ENCODE data around the gene EIF4E2. TPM values are rescaled to one million over a fixed set of nuclear protein-coding genes. Genes with fewer than 3 reads are reported as not detected.

EIF4E2 gene
- total and polyA plus RNA-seq, 10 donors: 29.3 to 61.1 (median 45.5) TPM

DNA sequence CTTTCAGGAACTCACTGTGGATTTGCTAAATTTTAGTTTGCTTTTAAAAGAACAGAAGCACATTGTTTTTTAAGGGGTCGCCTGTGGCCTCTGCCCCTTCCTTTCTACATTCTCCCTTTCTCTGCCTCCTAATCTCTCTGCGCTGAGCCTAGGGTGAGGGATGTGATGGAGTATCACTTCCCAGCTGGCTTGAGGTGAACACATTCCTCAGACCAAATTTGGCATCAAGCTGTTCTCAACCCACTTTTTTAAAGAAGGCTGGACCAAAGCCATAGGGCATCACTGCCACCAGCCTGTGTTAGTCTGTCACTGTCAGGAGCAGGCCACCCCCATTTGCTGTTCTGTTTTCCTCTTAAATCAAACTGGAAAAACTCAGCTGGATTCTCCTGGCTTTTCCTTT is 27.4 kb downstream of the EIF4E2 start:
- intact Hi-C loops (cut with DNase I; ENCODE audit: low total_unique reads): no loop called here
- H3K4me3 ChIP-seq: no peak overlapping the region
- TF ChIP-seq, protein P1, sequence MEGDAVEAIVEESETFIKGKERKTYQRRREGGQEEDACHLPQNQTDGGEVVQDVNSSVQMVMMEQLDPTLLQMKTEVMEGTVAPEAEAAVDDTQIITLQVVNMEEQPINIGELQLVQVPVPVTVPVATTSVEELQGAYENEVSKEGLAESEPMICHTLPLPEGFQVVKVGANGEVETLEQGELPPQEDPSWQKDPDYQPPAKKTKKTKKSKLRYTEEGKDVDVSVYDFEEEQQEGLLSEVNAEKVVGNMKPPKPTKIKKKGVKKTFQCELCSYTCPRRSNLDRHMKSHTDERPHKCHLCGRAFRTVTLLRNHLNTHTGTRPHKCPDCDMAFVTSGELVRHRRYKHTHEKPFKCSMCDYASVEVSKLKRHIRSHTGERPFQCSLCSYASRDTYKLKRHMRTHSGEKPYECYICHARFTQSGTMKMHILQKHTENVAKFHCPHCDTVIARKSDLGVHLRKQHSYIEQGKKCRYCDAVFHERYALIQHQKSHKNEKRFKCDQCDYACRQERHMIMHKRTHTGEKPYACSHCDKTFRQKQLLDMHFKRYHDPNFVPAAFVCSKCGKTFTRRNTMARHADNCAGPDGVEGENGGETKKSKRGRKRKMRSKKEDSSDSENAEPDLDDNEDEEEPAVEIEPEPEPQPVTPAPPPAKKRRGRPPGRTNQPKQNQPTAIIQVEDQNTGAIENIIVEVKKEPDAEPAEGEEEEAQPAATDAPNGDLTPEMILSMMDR (IDR thresholded peaks at IDR 0.05 in 8 of 11, conservative IDR thresholded peaks at IDR 0.05 in 3 of 11): no peak
- TF ChIP-seq POLR2A (IDR thresholded peaks at IDR 0.05): no peak
- no peak for TF ChIP-seq POLR2AphosphoS5 (IDR thresholded peaks at IDR 0.05)

DNA sequence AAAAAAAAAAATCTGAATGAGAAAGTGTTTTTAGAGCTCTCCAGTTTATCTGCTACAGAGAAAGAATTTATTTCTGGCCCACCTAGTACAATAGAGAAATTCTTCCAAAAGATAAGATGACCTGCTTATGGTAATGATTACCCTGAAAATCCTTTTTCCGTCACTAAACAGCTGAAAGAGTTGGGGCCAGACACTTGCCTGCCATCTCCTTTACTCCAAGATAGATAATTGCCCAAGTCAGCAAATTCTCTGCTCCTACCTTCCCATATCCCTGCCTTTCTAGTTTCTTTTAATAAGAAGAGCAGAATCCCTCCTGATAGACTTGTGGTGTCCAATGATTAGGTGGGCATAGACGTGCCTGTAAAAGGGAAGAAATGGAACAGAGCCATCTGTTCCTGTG is 28.1 kb downstream of the EIF4E2 start:
- H3K9me3 ChIP-seq: no peaks in the 10 kb centered on the region
- TF ChIP-seq, protein P1 (IDR thresholded peaks at IDR 0.05 in 8 of 11, conservative IDR thresholded peaks at IDR 0.05 in 3 of 11): no peak
- TF ChIP-seq POLR2AphosphoS5 (IDR thresholded peaks at IDR 0.05): no peak
- TF ChIP-seq POLR2A (IDR thresholded peaks at IDR 0.05): no peak
- WGBS, 5 donors: 93 to 98% (median 96%) methylated on average over 2 of the region's 2 CpGs
- intact Hi-C loops (cut with DNase I; ENCODE audit: low total_unique reads): no loop called here
- no peaks in the 10 kb centered on the region for H3K27me3 ChIP-seq (replicated peaks in 1 of 7)
- no peaks in the 10 kb centered on the region for H3K4me1 ChIP-seq
- H3K4me3 ChIP-seq: no peak overlapping the region
- no peak for DNase-seq
- H3K27ac ChIP-seq: no peak overlapping the region
- H3K36me3 ChIP-seq: peaks cover 0 to 95% (median 39%) of the 10 kb centered on the region in 6 donors

More for the DNA sequence above, 27.4 kb downstream of the EIF4E2 start:
- Histone ChIP-seq H3K27me3 (replicated peaks in 1 of 7) (no peaks in the 10 kb centered on the region), H3K4me1 (no peaks in the 10 kb centered on the region), H3K9me3 (no peaks in the 10 kb centered on the region), H3K36me3 (peaks cover 0 to 95% (median 41%) of the 10 kb centered on the region in 6 donors), H3K27ac (no peak overlapping the region)
- 87 to 100% (median 93%) methylated on average over 2 of the region's 2 CpGs for WGBS, 5 donors
- no peak for DNase-seq

DNA sequence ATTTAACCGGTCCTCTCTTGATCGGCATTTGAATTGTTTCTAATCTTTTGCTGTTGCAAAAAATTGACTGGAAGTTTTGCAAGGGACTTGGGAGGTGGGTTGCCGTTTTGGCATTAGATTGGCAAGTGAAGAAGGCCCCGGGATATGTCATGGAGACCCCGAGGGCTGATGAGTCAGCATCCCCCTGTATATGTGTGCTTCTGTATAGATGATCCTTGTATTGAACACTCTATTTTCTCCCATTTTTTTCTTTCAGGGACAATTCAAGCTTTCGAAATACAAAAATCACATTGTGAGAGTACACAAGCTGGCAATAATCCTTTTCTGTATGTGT is 30.1 kb downstream of the EIF4E2 start:
- WGBS, 5 donors: 84 to 96% (median 90%) methylated on average over 6 of the region's 6 CpGs
- TF ChIP-seq POLR2AphosphoS5 (IDR thresholded peaks at IDR 0.05) (no peak), POLR2A (IDR thresholded peaks at IDR 0.05) (no peak)
- TF ChIP-seq, protein P1 (IDR thresholded peaks at IDR 0.05 in 8 of 11, conservative IDR thresholded peaks at IDR 0.05 in 3 of 11): no peak

DNA sequence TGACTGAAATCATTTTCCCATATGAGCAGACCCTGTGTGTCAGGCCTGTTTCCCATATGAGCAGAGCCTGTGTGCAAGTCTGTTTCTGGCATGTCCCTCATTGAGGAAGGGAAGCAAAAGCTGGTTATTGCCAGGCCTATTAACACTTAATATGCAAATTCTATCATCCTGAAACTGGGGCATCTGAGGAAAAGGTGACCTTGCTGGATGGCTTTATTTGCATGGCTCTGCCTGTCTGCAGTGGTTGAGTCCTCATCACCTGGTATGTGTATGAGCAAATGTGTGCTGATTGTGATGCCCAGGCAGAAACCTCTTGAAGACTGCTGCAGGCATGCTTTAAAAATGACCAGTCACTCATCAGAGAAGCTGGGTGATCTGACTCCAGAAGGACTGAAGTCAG is 31.2 kb downstream of the EIF4E2 start:
- DNase-seq: no peak
- no peak overlapping the region for H3K27ac ChIP-seq
- no peak for TF ChIP-seq POLR2AphosphoS5 (IDR thresholded peaks at IDR 0.05)
- no peak for TF ChIP-seq POLR2A (IDR thresholded peaks at IDR 0.05)
- TF ChIP-seq, protein P1 (IDR thresholded peaks at IDR 0.05 in 8 of 11, conservative IDR thresholded peaks at IDR 0.05 in 3 of 11): no peak
- H3K4me1 ChIP-seq: no peaks in the 10 kb centered on the region
- peaks cover 0 to 5% (median 0%) of the 10 kb centered on the region in 8 donors for H3K9me3 ChIP-seq
- intact Hi-C loops (cut with DNase I; ENCODE audit: low total_unique reads): no loop called here
- no peaks in the 10 kb centered on the region for H3K27me3 ChIP-seq (replicated peaks in 1 of 7)
- peaks cover 0 to 77% (median 27%) of the 10 kb centered on the region in 6 donors for H3K36me3 ChIP-seq
- H3K4me3 ChIP-seq: no peak overlapping the region

More for the DNA sequence above, 30.1 kb downstream of the EIF4E2 start:
- peaks cover 0 to 5% (median 0%) of the 10 kb centered on the region in 8 donors for H3K9me3 ChIP-seq
- no peaks in the 10 kb centered on the region for H3K4me1 ChIP-seq
- intact Hi-C loops (cut with DNase I; ENCODE audit: low total_unique reads): no loop called here
- no peak overlapping the region for H3K4me3 ChIP-seq
- DNase-seq: no peak
- H3K27me3 ChIP-seq (replicated peaks in 1 of 7): no peaks in the 10 kb centered on the region
- H3K36me3 ChIP-seq: peaks cover 0 to 88% (median 27%) of the 10 kb centered on the region in 6 donors
- no peak overlapping the region for H3K27ac ChIP-seq

Measured in spleen (tissue), 11 donors.